ENCODE results near the gene PDE7B. TPM values are rescaled to one million over a fixed set of nuclear protein-coding genes. Genes with fewer than 3 reads are reported as not detected.
A peak's percentile ranks its signal among the peaks of the same experiment; 100 is the strongest.

Gene PDE7B
- not detected in 2 replicates for total RNA-seq (2014; rRNA removed; shearing (Covaris generic))

DNA sequence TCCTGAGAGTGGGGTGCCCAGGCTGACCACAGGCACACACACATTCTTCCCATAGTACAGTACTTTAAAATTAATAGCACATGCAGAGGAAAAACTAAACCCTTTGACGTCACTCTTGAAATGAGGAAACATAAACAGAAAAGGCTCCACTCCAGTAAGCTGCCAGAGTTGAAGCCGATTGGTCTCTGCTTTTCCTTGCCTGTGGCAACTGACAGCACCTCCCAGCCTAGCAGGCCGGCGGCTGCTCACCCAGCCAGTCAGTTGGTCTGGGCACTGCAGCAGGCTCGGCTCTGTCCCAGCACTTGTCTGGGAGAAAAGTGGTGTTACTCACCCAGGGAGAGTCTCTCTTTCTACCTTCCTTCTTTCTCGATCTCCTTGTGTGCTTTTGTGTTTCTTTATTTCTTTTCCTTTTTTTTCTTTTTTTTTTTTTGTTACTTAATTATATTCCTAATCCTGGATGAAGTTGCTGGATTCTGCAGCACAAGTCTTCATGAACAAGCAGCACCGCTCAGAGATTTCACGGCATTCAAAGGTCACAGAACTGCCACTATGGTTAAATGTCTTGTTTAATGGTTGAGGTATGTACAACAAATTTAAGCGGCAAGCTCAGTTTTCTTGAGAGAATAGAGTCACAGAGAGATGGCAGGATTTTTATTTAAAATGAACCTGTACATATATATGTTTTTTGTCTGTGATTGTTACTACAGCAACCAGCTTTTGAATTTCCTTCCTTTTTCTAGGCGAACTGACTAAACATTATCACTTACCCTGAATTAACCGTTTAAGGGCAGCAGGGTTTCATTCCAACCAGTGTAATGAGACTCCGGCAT, at the start of gene PDE7B:
Gene PDE7B (plus strand): TSS at position 260 of the 830 bp plus-strand sequence.
- peak; percentile 17 for DNase-seq (ENCODE audit: low spot score)
- in situ Hi-C loops (cut with HindIII; ENCODE audit: low sequenced_read_pairs): no loop called here

GRCh38 chr6:135801755-135802465, 49.6 kb upstream of the PDE7B start:
- peak; percentile 29 for DNase-seq (ENCODE audit: low spot score)
- in situ Hi-C loops (cut with HindIII; ENCODE audit: low sequenced_read_pairs): no loop called here

DNA sequence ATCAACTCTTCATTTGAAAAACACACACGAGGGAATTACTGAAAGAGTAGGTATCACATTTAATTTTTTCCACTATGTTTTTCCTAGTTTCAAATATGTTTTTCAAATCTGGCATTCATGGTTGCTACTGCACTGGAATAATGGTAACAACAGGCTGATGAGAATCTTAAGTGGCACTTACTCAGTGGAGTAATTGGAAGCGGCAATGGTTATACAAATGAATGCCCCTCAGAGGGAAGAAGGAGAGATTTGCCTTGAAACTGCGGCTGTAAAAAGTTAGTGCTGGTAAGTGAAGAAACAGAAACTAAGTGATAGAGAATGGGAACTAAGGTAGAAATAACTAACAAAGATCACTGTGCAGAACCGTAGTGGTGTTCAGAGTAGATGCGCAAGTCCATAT, 41.0 kb upstream of the PDE7B start:
- in situ Hi-C loops (cut with HindIII; ENCODE audit: low sequenced_read_pairs): no loop called here
- no peak for DNase-seq (ENCODE audit: low spot score)

GRCh38 chr6:135811170-135811569, 40.3 kb upstream of the PDE7B start:
- in situ Hi-C loops (cut with HindIII; ENCODE audit: low sequenced_read_pairs): no loop called here
- no peak for DNase-seq (ENCODE audit: low spot score)

- DNase-seq (ENCODE audit: low spot score): no peak
Observed at GRCh38 chr6:135811644-135812526, 39.6 kb upstream of the PDE7B start.

DNA sequence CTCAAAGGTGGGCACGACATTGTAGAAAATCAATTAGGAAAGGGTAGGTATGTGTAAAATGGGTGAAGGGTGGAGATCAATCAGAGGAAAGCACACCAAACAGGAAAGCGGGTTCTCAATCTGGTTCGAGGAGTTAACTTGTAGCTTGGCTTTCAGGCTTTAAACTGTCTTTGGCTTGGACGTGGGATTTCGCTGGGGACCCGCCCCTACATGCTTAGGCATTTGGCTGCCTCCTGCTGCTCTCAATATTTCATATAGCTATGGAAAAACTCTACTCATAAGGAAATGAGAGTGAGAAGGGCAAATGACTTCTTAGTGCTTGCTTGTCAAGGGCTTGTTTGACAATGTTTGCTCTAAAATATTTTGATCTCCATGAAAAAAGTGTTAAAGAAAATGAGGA, 38.1 kb upstream of the PDE7B start:
- no peak for DNase-seq (ENCODE audit: low spot score)
- in situ Hi-C loops (cut with HindIII; ENCODE audit: low sequenced_read_pairs): no loop called here

More at GRCh38 chr6:135811644-135812526, 39.6 kb upstream of the PDE7B start:
- in situ Hi-C loops (cut with HindIII; ENCODE audit: low sequenced_read_pairs): no loop called here

GRCh38 chr6:135814043-135814442, 37.5 kb upstream of the PDE7B start:
- in situ Hi-C loops (cut with HindIII; ENCODE audit: low sequenced_read_pairs): no loop called here
- no peak for DNase-seq (ENCODE audit: low spot score)

DNA sequence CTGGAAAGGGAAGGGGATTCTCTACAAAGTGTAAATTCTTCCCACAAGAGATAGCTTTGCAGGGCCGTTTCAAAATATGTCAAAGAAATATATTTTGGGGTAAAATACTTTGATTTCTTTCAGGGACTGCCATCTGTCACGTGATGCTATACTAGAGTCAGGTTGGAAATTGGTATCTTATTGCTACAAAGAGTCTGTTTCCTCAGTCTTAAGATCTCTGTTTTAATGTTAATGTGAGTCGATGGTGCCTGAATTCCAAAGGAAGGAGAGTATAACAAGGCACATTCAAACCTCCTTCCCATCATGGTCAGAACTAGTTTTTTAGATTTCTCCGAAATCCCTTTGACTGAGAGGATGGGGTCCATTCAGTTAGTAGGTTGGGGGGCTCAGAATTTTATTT, 36.3 kb upstream of the PDE7B start:
- in situ Hi-C loops (cut with HindIII; ENCODE audit: low sequenced_read_pairs): no loop called here
- DNase-seq (ENCODE audit: low spot score): no peak

GRCh38 chr6:135817035-135817434, 34.5 kb upstream of the PDE7B start:
- in situ Hi-C loops (cut with HindIII; ENCODE audit: low sequenced_read_pairs): no loop called here
- no peak for DNase-seq (ENCODE audit: low spot score)

GRCh38 chr6:135819665-135820064, 31.8 kb upstream of the PDE7B start:
- in situ Hi-C loops (cut with HindIII; ENCODE audit: low sequenced_read_pairs): no loop called here
- DNase-seq (ENCODE audit: low spot score): no peak

DNA sequence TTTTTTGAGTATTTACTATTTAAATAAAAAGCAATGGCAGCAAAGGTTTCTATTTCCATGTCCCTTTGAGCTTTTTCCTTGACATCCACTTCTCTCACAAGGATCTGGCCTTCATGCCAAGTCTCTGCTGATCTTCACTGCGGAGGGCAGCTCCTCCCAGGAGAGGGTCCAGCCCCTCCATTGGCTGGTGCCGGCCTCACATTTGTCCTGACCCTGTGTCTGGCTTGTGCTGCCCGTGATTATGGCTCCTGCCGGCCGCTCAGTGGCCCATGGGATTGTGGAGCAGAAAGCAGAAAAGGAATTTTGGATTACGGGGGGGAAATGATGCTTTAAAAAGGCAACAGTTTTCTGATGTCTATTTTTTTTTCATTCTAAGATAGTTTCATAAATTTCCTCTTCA, 31.2 kb upstream of the PDE7B start:
- no peak for DNase-seq (ENCODE audit: low spot score)
- in situ Hi-C loops (cut with HindIII; ENCODE audit: low sequenced_read_pairs): no loop called here

GRCh38 chr6:135823851-135824250, 27.6 kb upstream of the PDE7B start:
- no peak for DNase-seq (ENCODE audit: low spot score)
- in situ Hi-C loops (cut with HindIII; ENCODE audit: low sequenced_read_pairs): no loop called here

DNA sequence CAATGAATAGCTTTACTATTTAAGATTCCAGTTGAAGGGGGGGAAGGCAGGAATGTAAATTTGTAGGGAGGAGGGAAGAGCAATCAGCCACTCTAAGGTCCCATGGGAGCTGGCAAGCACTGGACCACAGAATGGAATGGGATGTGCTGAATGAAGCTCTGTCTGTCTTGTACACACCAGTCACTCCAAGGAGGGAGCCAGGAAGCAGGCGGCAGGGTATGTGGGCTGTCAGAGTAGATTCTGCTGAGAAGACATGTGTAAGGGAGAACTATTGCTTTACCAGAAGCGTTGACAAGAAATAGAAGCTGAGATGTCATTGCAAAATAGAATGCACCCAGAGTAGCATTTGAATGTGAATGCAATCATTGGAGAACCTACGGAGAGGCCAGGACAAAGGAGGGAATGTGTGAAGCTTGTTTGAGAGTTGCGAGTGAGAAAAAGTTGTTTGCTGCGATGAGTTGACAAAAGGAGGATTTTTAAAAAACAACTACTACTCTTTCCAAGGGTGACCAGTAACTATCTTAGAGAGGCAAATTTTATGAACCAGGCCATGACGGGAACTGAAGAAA, 25.2 kb upstream of the PDE7B start:
- in situ Hi-C loops (cut with HindIII; ENCODE audit: low sequenced_read_pairs): no loop called here
- DNase-seq (ENCODE audit: low spot score): no peak

DNA sequence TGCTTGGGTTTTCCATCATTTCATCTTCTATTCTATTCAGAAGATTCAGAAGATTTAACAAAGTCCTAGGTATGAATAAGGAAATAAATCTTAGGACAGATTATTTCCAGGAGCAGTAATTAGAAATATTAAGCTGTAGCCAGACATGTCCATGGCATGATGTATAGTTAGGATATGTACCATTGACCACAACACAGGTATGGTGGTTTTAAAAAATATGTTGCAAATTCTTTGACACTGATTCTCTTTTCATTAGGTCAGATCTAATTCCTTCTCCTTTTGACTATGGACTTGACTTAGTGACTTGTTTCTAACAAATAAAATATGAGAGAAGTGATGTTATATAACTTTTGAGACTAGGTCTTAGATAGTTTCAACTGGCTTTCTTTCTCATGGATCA, 23.5 kb upstream of the PDE7B start:
- DNase-seq (ENCODE audit: low spot score): no peak

GRCh38 chr6:135830452-135830881, 21.0 kb upstream of the PDE7B start:
- no peak for DNase-seq (ENCODE audit: low spot score)
- in situ Hi-C loops (cut with HindIII; ENCODE audit: low sequenced_read_pairs): no loop called here

More for the DNA sequence above, 23.5 kb upstream of the PDE7B start:
- in situ Hi-C loops (cut with HindIII; ENCODE audit: low sequenced_read_pairs): no loop called here

- in situ Hi-C loops (cut with HindIII; ENCODE audit: low sequenced_read_pairs): no loop called here
- no peak for DNase-seq (ENCODE audit: low spot score)
Observed at GRCh38 chr6:135831016-135831415, 20.5 kb upstream of the PDE7B start.

DNA sequence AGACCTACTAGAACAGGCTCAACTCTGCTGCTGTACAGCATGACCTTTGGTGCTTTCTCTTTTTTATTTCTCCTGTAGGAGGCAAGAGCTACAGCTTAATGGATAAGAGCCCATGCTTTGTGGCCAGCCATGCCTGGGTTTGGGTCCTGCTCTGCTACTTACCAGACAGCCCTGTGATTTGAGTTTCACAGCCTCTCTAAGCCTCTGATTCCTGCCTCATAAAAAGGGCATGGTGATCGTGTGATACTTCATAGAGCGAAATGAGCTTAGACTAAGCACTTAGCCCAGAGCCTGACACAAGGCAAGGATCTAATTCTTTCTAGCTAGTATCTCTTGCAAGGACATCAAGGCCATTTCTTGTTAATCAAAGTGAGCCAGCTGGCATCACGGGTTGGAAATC, 19.3 kb upstream of the PDE7B start:
- in situ Hi-C loops (cut with HindIII; ENCODE audit: low sequenced_read_pairs): no loop called here
- DNase-seq (ENCODE audit: low spot score): no peak

DNA sequence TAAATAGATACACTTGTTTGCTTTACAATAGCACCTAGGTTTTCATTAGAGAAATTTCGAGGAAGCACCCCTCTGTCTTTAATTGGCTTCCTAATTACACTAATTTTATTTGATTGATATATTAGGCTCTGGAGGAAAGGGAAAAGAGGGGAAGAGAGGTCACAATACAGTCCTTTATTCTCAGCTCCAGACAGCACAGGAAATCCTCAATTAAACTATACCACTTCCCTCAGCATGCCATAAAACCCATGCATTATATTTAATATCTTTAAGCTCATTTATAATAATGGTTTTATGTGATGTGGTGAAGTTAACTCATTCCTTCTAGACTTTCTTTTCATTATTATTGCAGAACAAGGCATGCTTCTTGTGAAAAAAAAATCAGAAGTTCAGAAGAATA, 17.7 kb upstream of the PDE7B start:
- no peak for DNase-seq (ENCODE audit: low spot score)
- in situ Hi-C loops (cut with HindIII; ENCODE audit: low sequenced_read_pairs): no loop called here

DNA sequence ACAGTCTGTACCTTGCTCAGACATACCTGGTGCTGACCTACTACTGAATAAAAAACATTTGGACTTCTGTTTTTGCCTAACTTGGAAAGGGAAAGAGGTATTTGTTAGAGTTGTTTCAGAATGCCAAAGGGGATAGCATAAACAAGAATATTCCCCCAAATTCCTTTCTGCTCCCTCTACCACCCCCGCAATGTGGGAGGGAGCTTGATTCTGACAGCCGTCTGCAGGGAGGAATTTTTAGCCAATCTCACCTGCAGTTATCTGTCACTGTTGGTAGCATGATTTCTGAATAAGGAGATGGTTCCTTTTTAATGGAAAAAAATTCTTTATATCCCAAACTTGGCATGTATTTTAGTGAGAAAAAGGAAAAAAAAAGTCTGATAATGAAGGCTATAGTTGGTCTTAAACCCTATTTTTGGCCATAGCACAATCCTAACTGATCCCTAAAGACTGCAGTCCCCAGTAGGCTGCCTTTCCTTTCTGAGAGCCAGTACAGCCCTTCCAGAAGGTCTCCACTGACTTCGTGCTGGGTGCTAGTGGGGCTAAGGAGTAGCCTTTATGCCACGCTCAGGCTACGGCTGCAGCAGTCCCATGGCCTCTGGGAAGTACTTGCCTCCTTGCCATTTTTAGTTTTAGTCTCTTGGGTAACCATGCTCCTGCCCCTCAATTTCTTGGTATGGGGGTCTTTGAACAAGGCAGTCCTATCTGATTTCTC, 13.6 kb upstream of the PDE7B start:
- in situ Hi-C loops (cut with HindIII; ENCODE audit: low sequenced_read_pairs): no loop called here
- DNase-seq (ENCODE audit: low spot score): no peak
